Measurements from ENCODE around the gene NGEF. TPM values are rescaled to one million over a fixed set of nuclear protein-coding genes. Genes with fewer than 3 reads are reported as not detected.

Gene NGEF
- total RNA-seq, 1 donor from 2014 or later: 1.2 TPM

GRCh38 chr2:232886176-232886575 lies 126.9 kb downstream of the NGEF start:
- no peak for DNase-seq (ENCODE audit: low spot score)

- no peak for DNase-seq (ENCODE audit: low spot score)
Observed at GRCh38 chr2:232885264-232885961, 127.6 kb downstream of the NGEF start.

- no peak for DNase-seq (ENCODE audit: low spot score)
Observed at GRCh38 chr2:232884549-232885263, 128.3 kb downstream of the NGEF start.

- DNase-seq (ENCODE audit: low spot score): no peak
Observed at GRCh38 chr2:232884001-232884421, 129.0 kb downstream of the NGEF start.

- DNase-seq (ENCODE audit: low spot score): no peak
Observed at GRCh38 chr2:232883116-232883721, 129.8 kb downstream of the NGEF start.

- DNase-seq (ENCODE audit: low spot score): no peak
Observed at GRCh38 chr2:232882505-232883115, 130.4 kb downstream of the NGEF start.

GRCh38 chr2:232882085-232882484 lies 131.0 kb downstream of the NGEF start:
- no peak for DNase-seq (ENCODE audit: low spot score)

GRCh38 chr2:232880764-232881351 lies 132.2 kb downstream of the NGEF start:
- no peak for DNase-seq (ENCODE audit: low spot score)

- DNase-seq (ENCODE audit: low spot score): no peak
Observed at GRCh38 chr2:232879618-232880494, 133.2 kb downstream of the NGEF start.

GRCh38 chr2:232878855-232879617 lies 134.0 kb downstream of the NGEF start:
- DNase-seq (ENCODE audit: low spot score): no peak

GRCh38 chr2:232877940-232878511 lies 135.0 kb downstream of the NGEF start:
- DNase-seq (ENCODE audit: low spot score): no peak

GRCh38 chr2:232876978-232877441 lies 136.0 kb downstream of the NGEF start:
- DNase-seq (ENCODE audit: low spot score): no peak

- no peak for DNase-seq (ENCODE audit: low spot score)
Observed at GRCh38 chr2:232876161-232876977, 136.7 kb downstream of the NGEF start.

- DNase-seq (ENCODE audit: low spot score): no peak
Observed at GRCh38 chr2:232875256-232876121, 137.6 kb downstream of the NGEF start.

GRCh38 chr2:232874677-232875223 lies 138.3 kb downstream of the NGEF start:
- DNase-seq (ENCODE audit: low spot score): no peak

- DNase-seq (ENCODE audit: low spot score): no peak
Observed at GRCh38 chr2:232873909-232874641, 139.0 kb downstream of the NGEF start.
